GM23338 (cell line): ENCODE data around the gene ANKRD63. TPM values are rescaled to one million over a fixed set of nuclear protein-coding genes. Genes with fewer than 3 reads are reported as not detected.

ENCODE experiments used
- ATAC-seq: fragments of 200-7000 bp; cut with Tn5 transposase; 3 replicates; pipeline ENCODE4 v1.9.1; 2020
- DNase-seq: peaks from one replicate; pipeline ENCODE4 v3.0.0-alpha.2; 2015; ENCODE audit warnings: low spot score
- H2AFZ ChIP-seq: fragments of 200-600 bp; sonication (generic); 2 replicates; pipeline ENCODE4 v1.8.0; 2016; ENCODE audit warnings: antibody characterized with exemption, mild to moderate bottlenecking, moderate library complexity
- H3F3A ChIP-seq: fragments of 200-600 bp; sonication (generic); replicated peaks from 2 replicates; pipeline ENCODE4 v1.8.0; 2017; ENCODE audit warnings: antibody characterized with exemption, mixed run types, low read depth
- H3K27ac ChIP-seq: fragments of 200-600 bp; sonication (generic); 2 replicates; pipeline ENCODE4 v1.6.1; 2016; ENCODE audit warnings: low read depth
- H3K27me3 ChIP-seq: fragments of 200-600 bp; sonication (generic); 2 replicates; pipeline ENCODE4 v1.8.0; 2016; ENCODE audit warnings: mild to moderate bottlenecking, mixed run types, moderate library complexity; ENCODE audit not compliant: insufficient read depth
- H3K36me3 ChIP-seq: fragments of 200-600 bp; sonication (generic); 2 replicates; pipeline ENCODE4 v1.8.0; 2016; ENCODE audit warnings: mild to moderate bottlenecking; ENCODE audit not compliant: insufficient read depth
- H3K4me1 ChIP-seq: fragments of 200-600 bp; sonication (generic); 2 replicates; pipeline ENCODE4 v1.8.0; 2016; ENCODE audit warnings: mild to moderate bottlenecking, moderate library complexity; ENCODE audit not compliant: insufficient read depth
- H3K4me2 ChIP-seq: fragments of 200-600 bp; sonication (generic); 2 replicates; pipeline ENCODE4 v1.7.1; 2017; ENCODE audit warnings: mixed run types
- H3K4me3 ChIP-seq: fragments of 200-600 bp; sonication (generic); 2 replicates; pipeline ENCODE4 v1.6.1; 2016; ENCODE audit warnings: mixed run types
- H3K79me2 ChIP-seq: fragments of 200-600 bp; sonication (generic); replicated peaks from 2 replicates; pipeline ENCODE4 v1.8.0; 2017; ENCODE audit warnings: mild to moderate bottlenecking; ENCODE audit not compliant: insufficient read depth
- H3K9me2 ChIP-seq: fragments of 200-600 bp; sonication (generic); 2 replicates; pipeline ENCODE4 v1.8.0; 2017; ENCODE audit not compliant: insufficient read depth
- H4K20me1 ChIP-seq: fragments of 200-600 bp; sonication (generic); replicated peaks from 2 replicates; pipeline ENCODE4 v1.8.0; 2017; ENCODE audit warnings: mild to moderate bottlenecking; ENCODE audit not compliant: insufficient read depth
- H3K27ac Mint-ChIP-seq: 2 replicates; pipeline ENCODE4 v1.8.0; 2020; ENCODE audit warnings: inconsistent platforms, mild to moderate bottlenecking, moderate library complexity, mixed read lengths
- H3K27me3 Mint-ChIP-seq: 3 replicates; pipeline ENCODE4 v1.8.0; 2022; ENCODE audit warnings: low read depth, mild to moderate bottlenecking, moderate library complexity, mixed read lengths, inconsistent platforms; ENCODE audit not compliant: insufficient read depth, poor library complexity
- H3K36me3 Mint-ChIP-seq: 3 replicates; pipeline ENCODE4 v1.8.0; 2021; ENCODE audit warnings: low read depth, mild to moderate bottlenecking, inconsistent platforms, moderate library complexity, mixed read lengths
- H3K4me1 Mint-ChIP-seq: 3 replicates; pipeline ENCODE4 v1.8.0; 2020; ENCODE audit warnings: mild to moderate bottlenecking, inconsistent platforms, mixed read lengths
- H3K4me3 Mint-ChIP-seq: 3 replicates; pipeline ENCODE4 v1.8.0; 2021; ENCODE audit warnings: moderate library complexity, mild to moderate bottlenecking, inconsistent platforms, mixed read lengths
- H3K9me3 Mint-ChIP-seq: 3 replicates; pipeline ENCODE4 v1.8.0; 2020; ENCODE audit warnings: moderate library complexity, mild to moderate bottlenecking, inconsistent platforms, mixed read lengths
- CTCF ChIP-seq, 2 experiments: fragments of 200-600 bp in 1 of 2; sonication (generic) in 1 of 2; conservative IDR thresholded peaks; 2 replicates each; pipeline versions ENCODE4 v1.5.1 to v1.6.1; 2016 to 2017; ENCODE audit warnings: antibody characterized with exemption in 2 of 2, low read depth in 2 of 2, mild to moderate bottlenecking in 2 of 2, moderate library complexity in 1 of 2
- ETS1 ChIP-seq: IDR thresholded peaks from 2 replicates; pipeline ENCODE4 v1.6.1; 2016; ENCODE audit warnings: antibody characterized with exemption
- EZH2 ChIP-seq: fragments of 200-600 bp; sonication (generic); IDR thresholded peaks from one replicate; pipeline ENCODE4 v1.8.0; 2017; ENCODE audit warnings: antibody characterized with exemption, mild to moderate bottlenecking, low read depth; ENCODE audit not compliant: unreplicated experiment
- JUNB ChIP-seq: IDR thresholded peaks from one replicate; pipeline ENCODE4 v1.6.1; 2016; ENCODE audit warnings: antibody characterized with exemption; ENCODE audit not compliant: unreplicated experiment
- POLR2AphosphoS5 ChIP-seq: IDR thresholded peaks from 2 replicates; pipeline ENCODE4 v1.6.1; 2016; ENCODE audit warnings: antibody characterized with exemption, low read depth
- STAT1 ChIP-seq: IDR thresholded peaks from one replicate; pipeline ENCODE4 v1.6.1; 2016; ENCODE audit warnings: antibody characterized with exemption; ENCODE audit not compliant: unreplicated experiment
- ZNF114 ChIP-seq: fragments of 250-450 bp; sonication (Bioruptor Pico); IDR thresholded peaks from 2 replicates; pipeline ENCODE4 v1.5.0; 2020; ENCODE audit warnings: mild to moderate bottlenecking, moderate library complexity
- ZNF462 ChIP-seq: fragments of 250-450 bp; sonication (Bioruptor Pico); IDR thresholded peaks from 2 replicates; pipeline ENCODE4 v1.5.0; 2020; ENCODE audit warnings: mild to moderate bottlenecking, moderate library complexity
- polyA plus RNA-seq: library from polyadenylated mRNA; unstranded; fragments of >200 nt; fragmentation: Nextera tagmentation; extraction: Ambion mirVana; gene quantifications from 2 replicates; pipeline ENCODE4 v1.2.1, GENCODE V29; 2016
- total RNA-seq: library from RNA; depleted of rRNA; stranded (reverse); fragments of >200 nt; shearing (Covaris generic); gene quantifications from 2 replicates; pipeline ENCODE4 v1.2.3, GENCODE V29; 2014
- TF ChIP-seq, protein P1 (sequence below): IDR thresholded peaks from one replicate; pipeline ENCODE4 v1.6.1; 2018; ENCODE audit warnings: antibody characterized with exemption; ENCODE audit not compliant: unreplicated experiment

ANKRD63 gene
- total and polyA plus RNA-seq, 2 experiments from 2014 or later: 0.59 TPM; not detected in 1

DNA sequence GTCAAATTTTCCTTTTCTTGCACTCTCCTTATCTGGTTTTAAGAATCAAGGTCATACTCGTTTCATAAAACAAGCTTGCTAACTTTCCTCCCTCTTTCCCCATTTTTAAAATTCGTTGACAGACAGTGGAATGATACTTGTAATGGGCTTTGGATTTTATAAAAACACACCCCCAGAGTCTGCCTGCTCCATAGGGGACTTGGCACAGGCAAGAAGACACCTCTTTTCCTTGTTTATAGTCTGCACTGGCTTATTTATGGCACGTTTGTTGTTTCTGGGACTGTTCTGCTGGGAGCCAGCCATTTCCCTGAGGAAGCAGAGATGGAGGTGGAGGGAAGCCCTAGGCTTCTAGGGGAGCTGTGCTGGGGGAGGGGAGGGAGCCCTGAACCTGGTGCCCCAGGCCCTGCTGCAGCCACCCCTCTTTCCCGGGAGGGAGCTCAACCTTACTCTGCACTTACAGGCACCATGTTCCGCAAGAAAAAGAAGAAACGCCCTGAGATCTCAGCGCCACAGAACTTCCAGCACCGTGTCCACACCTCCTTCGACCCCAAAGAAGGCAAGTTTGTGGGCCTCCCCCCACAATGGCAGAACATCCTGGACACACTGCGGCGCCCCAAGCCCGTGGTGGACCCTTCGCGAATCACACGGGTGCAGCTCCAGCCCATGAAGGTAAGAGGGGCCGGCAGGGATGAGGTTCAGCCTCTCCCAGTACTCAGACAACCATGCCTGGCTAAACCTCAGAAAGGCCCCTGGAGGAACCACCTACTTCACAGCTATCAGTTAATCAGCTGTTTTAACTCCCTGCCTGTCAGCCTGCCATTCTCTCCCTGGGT, 18.3 kb downstream of the ANKRD63 start:
- Histone ChIP-seq H3K4me3 (no peak overlapping the region), H3F3A (no peaks in the 10 kb centered on the region), H3K79me2 (no peaks in the 10 kb centered on the region), H2AFZ (no peak overlapping the region), H3K4me1 (no peaks in the 10 kb centered on the region), H3K27ac (no peak overlapping the region), H3K36me3 (no peaks in the 10 kb centered on the region), H3K27me3 (no peaks in the 10 kb centered on the region), H3K9me2 (no peaks in the 10 kb centered on the region), H3K4me2 (no peak overlapping the region), H4K20me1 (no peaks in the 10 kb centered on the region)
- H3K4me3 Mint-ChIP-seq: no peak overlapping the region; the same call in 2 of the 3 replicates
- peaks cover 17% of the 10 kb centered on the region for H3K4me1 Mint-ChIP-seq
- H3K27me3 Mint-ChIP-seq: peaks cover 3% of the 10 kb centered on the region
- ATAC-seq: no peak
- H3K9me3 Mint-ChIP-seq: no peaks in the 10 kb centered on the region; the same call in 2 of the 3 replicates
- H3K36me3 Mint-ChIP-seq: peaks cover 4% of the 10 kb centered on the region; the same call in 1 of the 3 replicates
- no peak overlapping the region for H3K27ac Mint-ChIP-seq
- TF ChIP-seq JUNB (no peak), ZNF462 (CRISPR knock-in tag) (no peak), STAT1 (no peak), EZH2 (no peak), CTCF (conservative IDR thresholded peaks at IDR 0.05; ENCODE audit: low read depth in 2 of 2) (no peak), ETS1 (no peak), POLR2AphosphoS5 (no peak), ZNF114 (CRISPR knock-in tag) (no peak)
- TF ChIP-seq, protein P1, sequence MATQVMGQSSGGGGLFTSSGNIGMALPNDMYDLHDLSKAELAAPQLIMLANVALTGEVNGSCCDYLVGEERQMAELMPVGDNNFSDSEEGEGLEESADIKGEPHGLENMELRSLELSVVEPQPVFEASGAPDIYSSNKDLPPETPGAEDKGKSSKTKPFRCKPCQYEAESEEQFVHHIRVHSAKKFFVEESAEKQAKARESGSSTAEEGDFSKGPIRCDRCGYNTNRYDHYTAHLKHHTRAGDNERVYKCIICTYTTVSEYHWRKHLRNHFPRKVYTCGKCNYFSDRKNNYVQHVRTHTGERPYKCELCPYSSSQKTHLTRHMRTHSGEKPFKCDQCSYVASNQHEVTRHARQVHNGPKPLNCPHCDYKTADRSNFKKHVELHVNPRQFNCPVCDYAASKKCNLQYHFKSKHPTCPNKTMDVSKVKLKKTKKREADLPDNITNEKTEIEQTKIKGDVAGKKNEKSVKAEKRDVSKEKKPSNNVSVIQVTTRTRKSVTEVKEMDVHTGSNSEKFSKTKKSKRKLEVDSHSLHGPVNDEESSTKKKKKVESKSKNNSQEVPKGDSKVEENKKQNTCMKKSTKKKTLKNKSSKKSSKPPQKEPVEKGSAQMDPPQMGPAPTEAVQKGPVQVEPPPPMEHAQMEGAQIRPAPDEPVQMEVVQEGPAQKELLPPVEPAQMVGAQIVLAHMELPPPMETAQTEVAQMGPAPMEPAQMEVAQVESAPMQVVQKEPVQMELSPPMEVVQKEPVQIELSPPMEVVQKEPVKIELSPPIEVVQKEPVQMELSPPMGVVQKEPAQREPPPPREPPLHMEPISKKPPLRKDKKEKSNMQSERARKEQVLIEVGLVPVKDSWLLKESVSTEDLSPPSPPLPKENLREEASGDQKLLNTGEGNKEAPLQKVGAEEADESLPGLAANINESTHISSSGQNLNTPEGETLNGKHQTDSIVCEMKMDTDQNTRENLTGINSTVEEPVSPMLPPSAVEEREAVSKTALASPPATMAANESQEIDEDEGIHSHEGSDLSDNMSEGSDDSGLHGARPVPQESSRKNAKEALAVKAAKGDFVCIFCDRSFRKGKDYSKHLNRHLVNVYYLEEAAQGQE: no peak
- DNase-seq: no peak
